H1 (cell line): Measurements from ENCODE around the gene RRBP1. TPM values are rescaled to one million over a fixed set of nuclear protein-coding genes. Genes with fewer than 3 reads are reported as not detected.

Experiments used
- CTCF ChIA-PET: fragments of 300-600 bp; sonication (Branson Sonifier 250); formaldehyde crosslinking; loops from one replicate; lab custom pipeline; 2021; ENCODE audit not compliant: partially characterized antibody; lab: Charles Lee
- POLR2A ChIA-PET: fragments of 300-600 bp; sonication (Branson Sonifier 250); formaldehyde crosslinking; loops from one replicate; lab custom pipeline; 2021; ENCODE audit warnings: inconsistent platforms; ENCODE audit not compliant: partially characterized antibody; lab: Charles Lee
- DNase-seq, 2 experiments: peaks; one replicate each; pipeline versions ENCODE4 v3.0.0 to v3.0.0-alpha.2; 2010 to 2022; ENCODE audit warnings: low spot score in 2 of 2, low read depth in 1 of 2, mixed read lengths in 1 of 2
- FAIRE-seq: peaks from 2 replicates; lab custom pipeline; 2011; peaks lifted over from hg19 to GRCh38; lab: Jason Lieb, UNC
- H2AFZ ChIP-seq: 2 replicates; pipeline ENCODE4 v1.8.1; 2012; ENCODE audit warnings: low read length, inconsistent platforms
- H2AK5ac ChIP-seq: 2 replicates; pipeline ENCODE4 v1.6.1; 2013; ENCODE audit warnings: low read depth, low read length
- H2BK120ac ChIP-seq: replicated peaks from 2 replicates; pipeline ENCODE3; 2013; ENCODE audit warnings: low read depth, low read length, inconsistent platforms
- H2BK12ac ChIP-seq: 2 replicates; pipeline ENCODE4 v1.6.1; 2013; ENCODE audit warnings: low read depth, low read length
- H2BK15ac ChIP-seq: 2 replicates; pipeline ENCODE4 v1.6.1; 2013; ENCODE audit warnings: low read length
- H2BK20ac ChIP-seq: 2 replicates; pipeline ENCODE4 v1.6.1; 2013; ENCODE audit warnings: low read length
- H2BK5ac ChIP-seq: 2 replicates; pipeline ENCODE4 v1.6.1; 2013; ENCODE audit warnings: low read depth, low read length
- H3K14ac ChIP-seq: 2 replicates; pipeline ENCODE4 v1.6.1; 2013; ENCODE audit warnings: inconsistent platforms; ENCODE audit not compliant: insufficient read length
- H3K18ac ChIP-seq: 2 replicates; pipeline ENCODE4 v1.6.1; 2013; ENCODE audit warnings: low read length; ENCODE audit errors: extremely low read depth
- H3K23ac ChIP-seq: 2 replicates; pipeline ENCODE4 v1.6.1; 2013; ENCODE audit warnings: inconsistent platforms; ENCODE audit not compliant: insufficient read length
- H3K23me2 ChIP-seq: 2 replicates; pipeline ENCODE4 v1.6.1; 2013; ENCODE audit warnings: low read depth, low read length
- H3K27ac ChIP-seq: 2 replicates; pipeline ENCODE4 v1.6.1; 2011; ENCODE audit warnings: low read depth, low read length, inconsistent platforms
- H3K27me3 ChIP-seq, 4 experiments: replicated peaks in 1 of 4; 1 replicate in 1 of 4; 2 replicates in 3 of 4; pipeline versions ENCODE4 v1.6.1 to v1.8.1; 2011 to 2013; ENCODE audit warnings: low read length in 3 of 4, mild to moderate bottlenecking in 3 of 4, inconsistent platforms in 2 of 4, mixed read lengths in 2 of 4, moderate library complexity in 1 of 4; ENCODE audit not compliant: control insufficient read depth in 3 of 4, insufficient read depth in 3 of 4; ENCODE audit errors: extremely low read depth in 1 of 4
- H3K36me3 ChIP-seq, 4 experiments: 2 replicates each; pipeline versions ENCODE4 v1.6.1 to v1.8.1; 2011 to 2013; ENCODE audit warnings: mild to moderate bottlenecking in 4 of 4, low read length in 3 of 4, moderate library complexity in 2 of 4, control low read depth in 1 of 4, inconsistent platforms in 1 of 4; ENCODE audit not compliant: insufficient read depth in 4 of 4, control insufficient read depth in 2 of 4
- H3K4ac ChIP-seq: replicated peaks from 2 replicates; pipeline ENCODE3; 2013; ENCODE audit warnings: low read length, low read depth, mixed read lengths, inconsistent platforms; ENCODE audit not compliant: insufficient read length
- H3K4me1 ChIP-seq, 4 experiments: replicated peaks in 1 of 4; 1 replicate in 1 of 4; 2 replicates in 3 of 4; pipeline versions ENCODE4 v1.6.1 to v1.8.1; 2011 to 2013; ENCODE audit warnings: low read length in 3 of 4, inconsistent platforms in 2 of 4, mixed read lengths in 1 of 4; ENCODE audit not compliant: insufficient read depth in 4 of 4, control insufficient read depth in 3 of 4
- H3K4me2 ChIP-seq, 2 experiments: 2 replicates each; pipeline versions ENCODE4 v1.6.1 to v1.8.1; 2011 to 2013; ENCODE audit warnings: low read depth in 2 of 2, low read length in 2 of 2, control low read depth in 1 of 2, inconsistent platforms in 1 of 2, mild to moderate bottlenecking in 1 of 2; ENCODE audit not compliant: insufficient read depth in 1 of 2
- H3K4me3 ChIP-seq, 4 experiments: fragments of 200-600, 300-600 bp in 1 of 4; sonication (generic), shearing (Covaris generic), sonication (Bioruptor Twin) in 1 of 4; 2 replicates each; pipeline versions ENCODE4 v1.5.1 to v1.8.1; 2011 to 2016; ENCODE audit warnings: low read length in 4 of 4, low read depth in 3 of 4, control low read depth in 2 of 4, inconsistent platforms in 2 of 4, mild to moderate bottlenecking in 2 of 4, mixed read lengths in 1 of 4, moderate library complexity in 1 of 4; ENCODE audit not compliant: insufficient read depth in 2 of 4; ENCODE audit errors: extremely low read depth in 1 of 4
- H3K56ac ChIP-seq: replicated peaks from 2 replicates; pipeline ENCODE3; 2013; ENCODE audit warnings: low read depth, mild to moderate bottlenecking, mixed read lengths, low read length, inconsistent platforms; ENCODE audit not compliant: insufficient read length
- H3K79me1 ChIP-seq: 2 replicates; pipeline ENCODE4 v1.6.1; 2013; ENCODE audit warnings: low read depth, low read length, control low read depth
- H3K79me2 ChIP-seq, 2 experiments: 2 replicates each; pipeline versions ENCODE4 v1.6.1 to v1.8.1; 2012 to 2013; ENCODE audit warnings: low read length in 2 of 2, mild to moderate bottlenecking in 2 of 2, inconsistent platforms in 1 of 2; ENCODE audit not compliant: insufficient read depth in 2 of 2, control insufficient read depth in 1 of 2
- H3K9ac ChIP-seq, 4 experiments: replicated peaks in 1 of 4; 1 replicate in 1 of 4; 2 replicates in 3 of 4; pipeline versions ENCODE4 v1.6.1 to v1.8.1; 2011 to 2013; ENCODE audit warnings: low read depth in 3 of 4, low read length in 3 of 4, control low read depth in 2 of 4, mild to moderate bottlenecking in 2 of 4, moderate library complexity in 2 of 4, inconsistent platforms in 1 of 4; ENCODE audit errors: extremely low read depth in 1 of 4
- H3K9me3 ChIP-seq, 2 experiments: 2 replicates each; pipeline versions ENCODE4 v1.6.1 to v1.8.1; 2012 to 2013; ENCODE audit warnings: mild to moderate bottlenecking in 2 of 2, moderate library complexity in 2 of 2, control low read depth in 1 of 2, inconsistent platforms in 1 of 2, low read depth in 1 of 2, low read length in 1 of 2, mixed read lengths in 1 of 2; ENCODE audit not compliant: insufficient read depth in 2 of 2
- H4K20me1 ChIP-seq, 2 experiments: replicated peaks in 1 of 2; 2 replicates each; pipeline versions ENCODE3 to v1.8.1; 2011 to 2013; ENCODE audit warnings: inconsistent platforms in 2 of 2, low read length in 2 of 2, mild to moderate bottlenecking in 1 of 2; ENCODE audit not compliant: insufficient read depth in 2 of 2, control insufficient read depth in 1 of 2
- H4K5ac ChIP-seq: 2 replicates; pipeline ENCODE4 v1.6.1; 2013; ENCODE audit warnings: low read length, low read depth, mixed read lengths, inconsistent platforms; ENCODE audit not compliant: insufficient read length
- H4K8ac ChIP-seq: 2 replicates; pipeline ENCODE4 v1.8.0; 2013; ENCODE audit warnings: mild to moderate bottlenecking, moderate library complexity, low read length, inconsistent platforms; ENCODE audit not compliant: insufficient read depth; ENCODE audit errors: extremely low read depth
- H4K91ac ChIP-seq: replicated peaks from 2 replicates; pipeline ENCODE3; 2013; ENCODE audit warnings: low read length, mixed read lengths, inconsistent platforms; ENCODE audit not compliant: insufficient read length
- ASH2L ChIP-seq: fragments of 200-600, 300-600 bp; sonication (generic); IDR thresholded peaks from one replicate; pipeline ENCODE4 v1.7.1; 2017; ENCODE audit warnings: low read length
- BACH1 ChIP-seq: IDR thresholded peaks from 2 replicates; pipeline ENCODE4 v1.6.1; 2012; ENCODE audit warnings: low read length, improper control_type of control experiment
- BRCA1 ChIP-seq: IDR thresholded peaks from 2 replicates; pipeline ENCODE4 v1.6.1; 2012; ENCODE audit warnings: low read depth, low read length, improper control_type of control experiment
- EGR1 ChIP-seq: IDR thresholded peaks from 2 replicates; pipeline ENCODE4 v1.6.1; 2011; ENCODE audit warnings: low read depth, low read length, borderline replicate concordance
- EZH2 ChIP-seq: fragments of 200-600 bp; sonication (generic); IDR thresholded peaks from 2 replicates; pipeline ENCODE4 v1.7.1; 2012; ENCODE audit warnings: low read depth, mild to moderate bottlenecking, moderate library complexity, low read length, inconsistent platforms; ENCODE audit not compliant: severe bottlenecking
- GABPA ChIP-seq: IDR thresholded peaks from 2 replicates; pipeline ENCODE4 v1.6.1; 2011; ENCODE audit warnings: mild to moderate bottlenecking, low read length, moderate library complexity, borderline replicate concordance; ENCODE audit not compliant: insufficient read depth
- NRF1 ChIP-seq: IDR thresholded peaks from 2 replicates; pipeline ENCODE4 v1.6.1; 2011; ENCODE audit warnings: mild to moderate bottlenecking, low read depth, low read length, improper control_type of control experiment
- POLR2AphosphoS5 ChIP-seq: IDR thresholded peaks from 2 replicates; pipeline ENCODE4 v1.6.1; 2011; ENCODE audit warnings: low read depth, low read length
- POU5F1 ChIP-seq: IDR thresholded peaks from 2 replicates; pipeline ENCODE4 v1.6.1; 2011; ENCODE audit warnings: low read depth, mild to moderate bottlenecking, low read length, moderate library complexity
- RFX5 ChIP-seq: IDR thresholded peaks from 2 replicates; pipeline ENCODE4 v1.6.1; 2011; ENCODE audit warnings: low read depth, low read length, improper control_type of control experiment, borderline replicate concordance
- SP1 ChIP-seq: IDR thresholded peaks from 2 replicates; pipeline ENCODE4 v1.6.1; 2011; ENCODE audit warnings: low read depth, low read length
- SP2 ChIP-seq: IDR thresholded peaks from 2 replicates; pipeline ENCODE4 v1.6.1; 2012; ENCODE audit warnings: mild to moderate bottlenecking, low read length, inconsistent platforms
- TAF1 ChIP-seq: IDR thresholded peaks from 2 replicates; pipeline ENCODE4 v1.6.1; 2011; ENCODE audit warnings: mild to moderate bottlenecking, low read depth, low read length
- TBP ChIP-seq: IDR thresholded peaks from 2 replicates; pipeline ENCODE4 v1.6.1; 2011; ENCODE audit warnings: low read depth, low read length, improper control_type of control experiment
- TEAD4 ChIP-seq: IDR thresholded peaks from 2 replicates; pipeline ENCODE4 v1.6.1; 2012; ENCODE audit warnings: low read depth, low read length, inconsistent platforms, mixed read lengths
- WGBS, 2 experiments: shearing (Covaris generic) in 1 of 2; methylation state at CpG; one replicate each; pipeline versions ENCODE4 v1.1.6 to v1.1.7; 2013 to 2015; ENCODE audit warnings: low lambda C conversion rate in 2 of 2, mixed read lengths in 2 of 2, inconsistent platforms in 1 of 2, low coverage in 1 of 2, missing lambda C conversion rate in 1 of 2; ENCODE audit not compliant: insufficient replicate concordance in 2 of 2, insufficient coverage in 1 of 2, insufficient read length in 1 of 2; ENCODE audit errors: extremely low coverage in 1 of 2, missing lambda C conversion rate in 1 of 2; 5-methylcytosine and 5-hydroxymethylcytosine counted together
- polyA plus RNA-seq, 7 experiments: library from polyadenylated mRNA; depleted of rRNA in 3 of 7; stranded (reverse) in 5 of 7; unstranded in 2 of 7; fragments of >200 nt in 5 of 7; fragments of 200-250 nt in 2 of 7; gene quantifications; 1 replicate in 5 of 7; 2 replicates in 1 of 7; 4 replicates in 1 of 7; pipeline versions ENCODE4 v1.2.1 to v1.2.3, GENCODE V29; 2011 to 2013; ENCODE audit warnings: missing spikeins in 2 of 7, mixed read lengths in 2 of 7
- total RNA-seq: library from RNA; stranded (reverse); fragmentation: NEBNext Ultra II Directional; extraction: Animal tissue kit (Norgen Biotek cat#: 25700); gene quantifications from 2 replicates; pipeline ENCODE4 v1.2.1, GENCODE V29; 2021

RRBP1 gene
- total and polyA plus RNA-seq, 2 of the 8 experiments (the other 6 are each of a cell fraction or from before 2014, with no cell fraction given), result 15.9 to 157 TPM

- Histone ChIP-seq H3K4ac (no peak overlapping the region), H3K79me2 (peaks cover 6 to 95% of the 10 kb centered on the region in 2 experiments; a peak in 3 of 4 replicates), H2BK120ac (no peak overlapping the region), H3K14ac (no peak overlapping the region), H4K8ac (no peak overlapping the region), H4K20me1 (peaks cover 0 to 3% of the 10 kb centered on the region in 2 experiments), H2BK20ac (no peak overlapping the region), H3K27me3 (no peaks in the 10 kb centered on the region), H3K23ac (no peak overlapping the region), H3K4me2 (no peak overlapping the region), H2AK5ac (no peak overlapping the region), H3K9me3 (no peaks in the 10 kb centered on the region), H4K91ac (no peak overlapping the region), H3K4me1 (peaks cover 0 to 8% (median 2%) of the 10 kb centered on the region in 4 experiments; a peak in 2 of 7 replicates), H3K27ac (no peak overlapping the region), H2BK5ac (no peak overlapping the region), H2AFZ (no peak overlapping the region), H3K23me2 (no peaks in the 10 kb centered on the region; the same call in 1 of the 2 replicates), H3K36me3 (no peaks in the 10 kb centered on the region), H4K5ac (no peak overlapping the region), H2BK15ac (no peak overlapping the region), H3K56ac (no peak overlapping the region), H3K4me3 (no peak overlapping the region), H2BK12ac (no peak overlapping the region), H3K79me1 (peaks cover 11% of the 10 kb centered on the region), H3K9ac (no peak overlapping the region), H3K18ac (no peak overlapping the region)
- no peak for DNase-seq
- 80% methylated on average over 4 of the region's 4 CpGs; no CpG with 5 or more reads in 1 of the 2 experiments for WGBS, 2 experiments
- FAIRE-seq, result no peak
- POLR2A ChIA-PET, result interaction anchor here (1.3 to 2.2 kb wide), 4 partner anchors 9 to 22 kb away, joined by 3 to 10 read pairs (median 3); partner anchors contain the start of gene DSTN
- CTCF ChIA-PET, result interaction anchor here (0.6 to 1.6 kb wide), 4 partner anchors 9 to 369 kb away, joined by 3 to 4 read pairs (median 3); no protein-coding TSS in a partner anchor
- TF ChIP-seq POLR2AphosphoS5 (no peak), BACH1 (no peak), TEAD4 (no peak), TAF1 (no peak), GABPA (no peak), RFX5 (no peak), EZH2 (no peak), BRCA1 (no peak), SP2 (no peak), NRF1 (no peak), ASH2L (no peak), TBP (no peak), SP1 (no peak), EGR1 (no peak), POU5F1 (no peak)
Measured at GRCh38 chr20:17579369-17580039, 102.5 kb downstream of the RRBP1 start.
